HG03039 (cell line): ENCODE measurements around the gene LST1.
"Not testable (repeated sequence)": the region's sequence is repeated elsewhere in the genome, so short reads cannot be mapped to it uniquely, and the experiment has no call there.

ENCODE experiments used
- ATAC-seq: cut with Tn5 transposase; IDR thresholded peaks from one replicate; pipeline ENCODE4 v1.9.1; 2021; ENCODE audit warnings: mild to moderate bottlenecking, moderate library complexity; ENCODE audit not compliant: unreplicated experiment

LST1 gene

GRCh38 chr6:31580438-31580740, 5.7 kb upstream of the LST1 start:
- ATAC-seq, result no peak

- ATAC-seq, result peak; percentile 47
Measured at GRCh38 chr6:31580807-31581433, 5.2 kb upstream of the LST1 start.

- no peak for ATAC-seq
Measured at GRCh38 chr6:31581434-31582229, 4.4 kb upstream of the LST1 start.

GRCh38 chr6:31582230-31582643, 3.8 kb upstream of the LST1 start, which contains the start of gene LTB:
TSS of gene LTB (minus strand) at chr6:31582424. CDS start at chr6:31582417, 7 bp downstream.
- no peak for ATAC-seq

- ATAC-seq, result no peak
Measured at GRCh38 chr6:31585491-31585890, 586 bp upstream of the LST1 start.

GRCh38 chr6:31586599-31587281, 663 bp downstream of the LST1 start:
- no peak for ATAC-seq

- ATAC-seq, result no peak
Measured at GRCh38 chr6:31587791-31588777, 2.0 kb downstream of the LST1 start.

GRCh38 chr6:31588871-31589650, 3.0 kb downstream of the LST1 start:
- ATAC-seq, result no peak

- not testable (repeated sequence) for ATAC-seq
Measured at GRCh38 chr6:31590691-31591090, 4.6 kb downstream of the LST1 start.

- no peak for ATAC-seq
Measured at GRCh38 chr6:31592396-31592771, 6.3 kb downstream of the LST1 start.

- ATAC-seq, result no peak
Measured at GRCh38 chr6:31597006-31597405, 10.9 kb downstream of the LST1 start.

- ATAC-seq, result no peak
Measured at GRCh38 chr6:31607317-31607716, 21.2 kb downstream of the LST1 start.

GRCh38 chr6:31609519-31610406, 23.7 kb downstream of the LST1 start:
- no peak for ATAC-seq

- ATAC-seq, result no peak
Measured at GRCh38 chr6:31610968-31611367, 24.9 kb downstream of the LST1 start.

- no peak for ATAC-seq
Measured at GRCh38 chr6:31614075-31614619, 28.1 kb downstream of the LST1 start.

- ATAC-seq, result no peak
Measured at GRCh38 chr6:31614684-31615578, 28.9 kb downstream of the LST1 start, which contains the start of gene AIF1. TSS of gene AIF1 (plus strand) at chr6:31615234. CDS start at chr6:31615330, 96 bp downstream.

GRCh38 chr6:31615748-31616147, 29.7 kb downstream of the LST1 start:
- ATAC-seq, result no peak

GRCh38 chr6:31617010-31617409, 30.9 kb downstream of the LST1 start:
- ATAC-seq, result no peak
